HCT116 (cell line): ENCODE measurements around the gene SLC1A6.

ENCODE experiments used
- ATF3 ChIP-seq: IDR thresholded peaks from 2 replicates; pipeline ENCODE4 v1.6.1; 2012
- CEBPB ChIP-seq: IDR thresholded peaks from 2 replicates; pipeline ENCODE4 v1.6.1; 2012; ENCODE audit warnings: low read depth
- CTCF ChIP-seq, 3 experiments: fragments of 200-600 bp in 1 of 3; sonication (generic) in 1 of 3; IDR thresholded peaks in 2 of 3; conservative IDR thresholded peaks in 1 of 3; 2 replicates each; pipeline ENCODE4 v1.5.1; 2012 to 2017; ENCODE audit warnings: low read depth in 2 of 3, low read length in 2 of 3, antibody characterized with exemption in 1 of 3, borderline replicate concordance in 1 of 3, control low read depth in 1 of 3, mild to moderate bottlenecking in 1 of 3, mixed read lengths in 1 of 3, mixed run types in 1 of 3, moderate library complexity in 1 of 3; ENCODE audit not compliant: insufficient read depth in 1 of 3
- EZH2 ChIP-seq: fragments of 200-600 bp; sonication (generic); IDR thresholded peaks from 2 replicates; pipeline ENCODE4 v1.6.1; 2017; ENCODE audit warnings: antibody characterized with exemption, mixed run types
- FOSL1 ChIP-seq: IDR thresholded peaks from 2 replicates; pipeline ENCODE4 v1.6.1; 2012; ENCODE audit warnings: low read depth
- POLR2A ChIP-seq: IDR thresholded peaks from 2 replicates; pipeline ENCODE4 v1.7.0; 2011; ENCODE audit warnings: borderline replicate concordance; ENCODE audit not compliant: insufficient read depth, insufficient read length; ENCODE audit errors: extremely low read depth
- POLR2AphosphoS5 ChIP-seq: IDR thresholded peaks from 2 replicates; pipeline ENCODE4 v1.6.1; 2011; ENCODE audit warnings: mild to moderate bottlenecking, low read depth, low read length, moderate library complexity
- SIN3A ChIP-seq: IDR thresholded peaks from 2 replicates; pipeline ENCODE4 v1.6.1; 2012; ENCODE audit warnings: low read depth
- TCF7L2 ChIP-seq: IDR thresholded peaks from 2 replicates; pipeline ENCODE4 v1.7.0; 2011; ENCODE audit warnings: borderline replicate concordance, inconsistent platforms; ENCODE audit not compliant: insufficient read depth, insufficient read length; ENCODE audit errors: extremely low read depth

- TF ChIP-seq EZH2: no peak
- TF ChIP-seq CTCF (IDR thresholded peaks at IDR 0.05 in 2 of 3, conservative IDR thresholded peaks at IDR 0.05 in 1 of 3; ENCODE audit: borderline replicate concordance in 1 of 3, insufficient read depth in 1 of 3, low read depth in 2 of 3, low read length in 2 of 3): no peak
- TF ChIP-seq ATF3: no peak
- TF ChIP-seq FOSL1: no peak
- TF ChIP-seq CEBPB: no peak
- TF ChIP-seq TCF7L2: no peak
- no peak for TF ChIP-seq SIN3A
- no peak for TF ChIP-seq POLR2A
- no peak for TF ChIP-seq POLR2AphosphoS5
Measured at GRCh38 chr19:14933506-14933905, 46.2 kb downstream of the SLC1A6 start.
